ENCODE data around the gene MTA2.

The MTA2 gene

DNA sequence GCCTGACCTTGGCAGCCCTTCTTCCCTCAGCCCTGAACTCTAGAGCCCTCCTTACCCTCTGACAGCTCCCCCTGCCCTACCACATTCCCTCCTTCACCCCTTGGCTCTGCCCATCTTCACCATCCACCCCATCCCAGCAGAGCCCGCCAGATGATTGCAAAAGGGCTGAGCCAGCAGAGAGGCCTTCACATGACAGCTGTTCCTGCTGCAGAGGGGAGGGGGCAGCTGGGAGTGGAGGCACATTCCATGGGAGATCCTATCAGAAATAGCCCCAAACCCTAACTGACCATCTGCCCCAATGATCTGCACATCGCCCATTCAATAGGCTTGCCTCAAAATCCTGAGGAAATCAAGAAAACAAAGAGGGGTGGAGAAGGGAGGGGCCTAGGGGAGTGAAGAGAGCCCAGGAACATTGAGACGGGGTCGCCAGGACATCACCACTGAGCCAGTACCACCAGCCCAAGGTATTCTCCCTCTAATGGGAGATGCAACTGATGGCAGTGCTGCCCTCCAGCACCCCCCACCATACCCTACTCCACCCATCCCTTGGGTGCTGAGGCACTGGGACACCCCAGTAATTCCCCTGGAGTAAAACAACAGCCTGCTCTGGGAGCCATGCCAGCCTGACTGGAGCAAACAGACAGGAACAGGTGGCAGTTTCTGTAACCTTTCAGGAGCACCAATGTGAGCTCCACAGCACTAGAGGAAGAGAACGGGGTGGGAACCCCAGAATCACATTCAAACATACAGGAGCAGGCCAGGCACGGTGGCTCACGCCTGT lies 47.1 kb downstream of the MTA2 start (continued):
- TF ChIP-seq, protein P1, sequence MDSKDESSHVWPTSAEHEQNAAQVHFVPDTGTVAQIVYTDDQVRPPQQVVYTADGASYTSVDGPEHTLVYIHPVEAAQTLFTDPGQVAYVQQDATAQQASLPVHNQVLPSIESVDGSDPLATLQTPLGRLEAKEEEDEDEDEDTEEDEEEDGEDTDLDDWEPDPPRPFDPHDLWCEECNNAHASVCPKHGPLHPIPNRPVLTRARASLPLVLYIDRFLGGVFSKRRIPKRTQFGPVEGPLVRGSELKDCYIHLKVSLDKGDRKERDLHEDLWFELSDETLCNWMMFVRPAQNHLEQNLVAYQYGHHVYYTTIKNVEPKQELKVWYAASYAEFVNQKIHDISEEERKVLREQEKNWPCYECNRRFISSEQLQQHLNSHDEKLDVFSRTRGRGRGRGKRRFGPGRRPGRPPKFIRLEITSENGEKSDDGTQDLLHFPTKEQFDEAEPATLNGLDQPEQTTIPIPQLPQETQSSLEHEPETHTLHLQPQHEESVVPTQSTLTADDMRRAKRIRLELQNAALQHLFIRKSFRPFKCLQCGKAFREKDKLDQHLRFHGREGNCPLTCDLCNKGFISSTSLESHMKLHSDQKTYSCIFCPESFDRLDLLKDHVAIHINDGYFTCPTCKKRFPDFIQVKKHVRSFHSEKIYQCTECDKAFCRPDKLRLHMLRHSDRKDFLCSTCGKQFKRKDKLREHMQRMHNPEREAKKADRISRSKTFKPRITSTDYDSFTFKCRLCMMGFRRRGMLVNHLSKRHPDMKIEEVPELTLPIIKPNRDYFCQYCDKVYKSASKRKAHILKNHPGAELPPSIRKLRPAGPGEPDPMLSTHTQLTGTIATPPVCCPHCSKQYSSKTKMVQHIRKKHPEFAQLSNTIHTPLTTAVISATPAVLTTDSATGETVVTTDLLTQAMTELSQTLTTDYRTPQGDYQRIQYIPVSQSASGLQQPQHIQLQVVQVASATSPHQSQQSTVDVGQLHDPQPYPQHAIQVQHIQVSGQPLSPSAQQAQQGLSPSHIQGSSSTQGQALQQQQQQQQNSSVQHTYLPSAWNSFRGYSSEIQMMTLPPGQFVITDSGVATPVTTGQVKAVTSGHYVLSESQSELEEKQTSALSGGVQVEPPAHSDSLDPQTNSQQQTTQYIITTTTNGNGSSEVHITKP (tag by site-specific recombination; IDR thresholded peaks at IDR 0.05) = no peak

DNA sequence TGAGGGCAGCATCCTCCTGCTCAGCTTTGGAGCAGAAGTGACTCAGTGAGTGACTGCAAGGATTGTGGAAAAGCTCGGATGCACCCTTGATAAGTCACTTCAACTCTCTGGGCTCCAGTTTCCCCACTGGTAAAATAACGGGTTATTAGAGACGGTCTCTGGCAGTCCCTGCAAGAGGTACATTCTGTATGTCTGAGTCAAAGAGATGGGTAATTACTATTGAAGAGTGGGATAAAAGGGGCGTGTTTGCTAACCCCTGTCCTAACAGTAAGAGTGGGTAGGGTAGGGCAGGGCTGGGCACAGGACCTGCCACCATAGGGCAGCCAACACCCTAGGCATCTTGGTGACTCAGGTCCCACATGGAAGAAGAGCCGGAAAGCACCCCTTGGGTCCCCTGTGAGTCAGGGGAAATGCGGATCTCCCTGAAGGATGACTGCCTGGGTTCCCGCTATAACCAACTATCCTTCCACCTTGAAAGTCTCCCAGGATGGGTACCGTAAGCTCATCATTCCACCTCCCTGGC lies 47.8 kb downstream of the MTA2 start:
- Histone ChIP-seq H3K4me3 (ENCODE audit: low read depth, low read length) (no peak overlapping the region), H3K4me1 (ENCODE audit: control insufficient read depth, insufficient read depth, low read length) (peaks cover 6% of the 10 kb centered on the region; the same call in 1 of the 2 replicates), H3K36me3 (ENCODE audit: control insufficient read depth in 2 of 2, insufficient read depth in 1 of 2, low read length in 2 of 2) (peaks cover 7 to 26% of the 10 kb centered on the region in 2 experiments; a peak in 2 of 3 replicates), H3K9me3 (ENCODE audit: control insufficient read depth, insufficient read depth, low read depth, low read length) (no peaks in the 10 kb centered on the region), H3K27ac (ENCODE audit: extremely low read depth, low read depth, low read length) (no peak overlapping the region)
- ChIA-PET POLR2A (interaction anchor here (0.6 to 5.7 kb wide), 9 partner anchors 8 to 288 kb away, joined by 3 to 53 read pairs (median 5); partner anchors contain the start of genes AHNAK, B3GAT3, C11orf98 and CSKMT), CTCF (interaction anchor here (1.0 to 4.0 kb wide), 4 partner anchors 11 to 158 kb away, joined by 3 to 30 read pairs (median 11); no protein-coding TSS in a partner anchor)
- TF ChIP-seq SP7 (tag by site-specific recombination; IDR thresholded peaks at IDR 0.05) (peak; percentile 76; the same call in 1 of the 2 replicates), ZNF214 (tag by site-specific recombination; IDR thresholded peaks at IDR 0.05; ENCODE audit: borderline replicate concordance) (no peak), ZBTB48 (tag by site-specific recombination; IDR thresholded peaks at IDR 0.05) (peak; percentile 17)
- TF ChIP-seq, protein P2, sequence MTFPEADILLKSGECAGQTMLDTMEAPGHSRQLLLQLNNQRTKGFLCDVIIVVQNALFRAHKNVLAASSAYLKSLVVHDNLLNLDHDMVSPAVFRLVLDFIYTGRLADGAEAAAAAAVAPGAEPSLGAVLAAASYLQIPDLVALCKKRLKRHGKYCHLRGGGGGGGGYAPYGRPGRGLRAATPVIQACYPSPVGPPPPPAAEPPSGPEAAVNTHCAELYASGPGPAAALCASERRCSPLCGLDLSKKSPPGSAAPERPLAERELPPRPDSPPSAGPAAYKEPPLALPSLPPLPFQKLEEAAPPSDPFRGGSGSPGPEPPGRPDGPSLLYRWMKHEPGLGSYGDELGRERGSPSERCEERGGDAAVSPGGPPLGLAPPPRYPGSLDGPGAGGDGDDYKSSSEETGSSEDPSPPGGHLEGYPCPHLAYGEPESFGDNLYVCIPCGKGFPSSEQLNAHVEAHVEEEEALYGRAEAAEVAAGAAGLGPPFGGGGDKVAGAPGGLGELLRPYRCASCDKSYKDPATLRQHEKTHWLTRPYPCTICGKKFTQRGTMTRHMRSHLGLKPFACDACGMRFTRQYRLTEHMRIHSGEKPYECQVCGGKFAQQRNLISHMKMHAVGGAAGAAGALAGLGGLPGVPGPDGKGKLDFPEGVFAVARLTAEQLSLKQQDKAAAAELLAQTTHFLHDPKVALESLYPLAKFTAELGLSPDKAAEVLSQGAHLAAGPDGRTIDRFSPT (tag by site-specific recombination; IDR thresholded peaks at IDR 0.05) = 0 out of 2 replicates have a peak, but pooled peaks have one; percentile 15
- TF ChIP-seq, protein P3, sequence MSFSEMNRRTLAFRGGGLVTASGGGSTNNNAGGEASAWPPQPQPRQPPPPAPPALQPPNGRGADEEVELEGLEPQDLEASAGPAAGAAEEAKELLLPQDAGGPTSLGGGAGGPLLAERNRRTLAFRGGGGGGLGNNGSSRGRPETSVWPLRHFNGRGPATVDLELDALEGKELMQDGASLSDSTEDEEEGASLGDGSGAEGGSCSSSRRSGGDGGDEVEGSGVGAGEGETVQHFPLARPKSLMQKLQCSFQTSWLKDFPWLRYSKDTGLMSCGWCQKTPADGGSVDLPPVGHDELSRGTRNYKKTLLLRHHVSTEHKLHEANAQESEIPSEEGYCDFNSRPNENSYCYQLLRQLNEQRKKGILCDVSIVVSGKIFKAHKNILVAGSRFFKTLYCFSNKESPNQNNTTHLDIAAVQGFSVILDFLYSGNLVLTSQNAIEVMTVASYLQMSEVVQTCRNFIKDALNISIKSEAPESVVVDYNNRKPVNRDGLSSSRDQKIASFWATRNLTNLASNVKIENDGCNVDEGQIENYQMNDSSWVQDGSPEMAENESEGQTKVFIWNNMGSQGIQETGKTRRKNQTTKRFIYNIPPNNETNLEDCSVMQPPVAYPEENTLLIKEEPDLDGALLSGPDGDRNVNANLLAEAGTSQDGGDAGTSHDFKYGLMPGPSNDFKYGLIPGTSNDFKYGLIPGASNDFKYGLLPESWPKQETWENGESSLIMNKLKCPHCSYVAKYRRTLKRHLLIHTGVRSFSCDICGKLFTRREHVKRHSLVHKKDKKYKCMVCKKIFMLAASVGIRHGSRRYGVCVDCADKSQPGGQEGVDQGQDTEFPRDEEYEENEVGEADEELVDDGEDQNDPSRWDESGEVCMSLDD (tag by site-specific recombination; IDR thresholded peaks at IDR 0.05) = no peak
- TF ChIP-seq, protein P4, sequence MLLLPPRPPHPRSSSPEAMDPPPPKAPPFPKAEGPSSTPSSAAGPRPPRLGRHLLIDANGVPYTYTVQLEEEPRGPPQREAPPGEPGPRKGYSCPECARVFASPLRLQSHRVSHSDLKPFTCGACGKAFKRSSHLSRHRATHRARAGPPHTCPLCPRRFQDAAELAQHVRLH (tag by site-specific recombination; IDR thresholded peaks at IDR 0.05) = no peak

DNA sequence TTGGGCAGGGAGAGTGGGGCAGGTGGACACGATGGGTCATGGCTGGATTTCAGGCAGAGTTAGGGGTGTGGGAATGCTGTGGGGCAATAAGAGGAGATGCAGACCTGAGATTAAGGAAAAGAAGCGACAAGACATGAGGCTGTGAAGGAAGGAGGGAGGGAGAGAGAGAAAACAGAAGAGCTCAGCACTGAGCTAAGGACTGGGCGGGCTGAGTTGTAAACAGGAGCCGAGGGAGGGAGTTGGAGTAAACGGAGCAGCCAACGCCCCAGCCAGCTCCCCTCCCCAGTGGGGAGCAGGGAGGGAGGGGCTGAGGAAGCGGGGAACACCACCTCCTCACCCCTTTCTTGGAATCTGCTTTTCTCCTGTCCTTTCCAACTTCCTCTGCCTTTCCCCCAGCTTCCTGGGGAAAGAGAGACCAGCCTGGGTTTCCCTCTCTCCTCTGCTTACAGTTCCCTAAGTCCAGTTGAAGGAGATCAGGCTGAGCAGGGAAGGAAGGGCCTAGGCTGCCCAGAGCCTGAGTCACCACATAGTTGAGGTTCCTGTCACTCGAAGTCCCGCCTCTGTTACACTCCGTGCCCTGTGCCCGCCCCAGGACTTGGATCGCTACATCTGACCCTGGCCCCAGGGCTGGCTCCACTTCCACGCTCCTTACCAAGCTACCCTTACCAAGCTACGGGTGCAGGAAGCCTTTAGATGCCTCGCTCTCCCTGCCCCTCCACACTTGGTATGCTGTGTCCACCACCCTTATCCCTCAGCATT lies 48.4 kb downstream of the MTA2 start:
- CTCF ChIA-PET = interaction anchor here (0.6 to 4.0 kb wide), 6 partner anchors 11 to 172 kb away, joined by 3 to 30 read pairs (median 4); no protein-coding TSS in a partner anchor
- TF ChIP-seq KLF9 (tag by site-specific recombination; IDR thresholded peaks at IDR 0.05; ENCODE audit: low read depth) = 0 out of 2 replicates have a peak, but pooled peaks have one; percentile 15
- TF ChIP-seq KLF7 (tag by site-specific recombination; IDR thresholded peaks at IDR 0.05; ENCODE audit: borderline replicate concordance) = 0 out of 2 replicates have a peak, but pooled peaks have one; percentile 32
- TF ChIP-seq, protein P5, sequence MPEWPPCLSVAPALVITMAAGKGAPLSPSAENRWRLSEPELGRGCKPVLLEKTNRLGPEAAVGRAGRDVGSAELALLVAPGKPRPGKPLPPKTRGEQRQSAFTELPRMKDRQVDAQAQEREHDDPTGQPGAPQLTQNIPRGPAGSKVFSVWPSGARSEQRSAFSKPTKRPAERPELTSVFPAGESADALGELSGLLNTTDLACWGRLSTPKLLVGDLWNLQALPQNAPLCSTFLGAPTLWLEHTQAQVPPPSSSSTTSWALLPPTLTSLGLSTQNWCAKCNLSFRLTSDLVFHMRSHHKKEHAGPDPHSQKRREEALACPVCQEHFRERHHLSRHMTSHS (tag by site-specific recombination; IDR thresholded peaks at IDR 0.05) = no peak
- TF ChIP-seq ZNF510 (tag by site-specific recombination; IDR thresholded peaks at IDR 0.05; ENCODE audit: insufficient replicate concordance) = no peak
- no peak for TF ChIP-seq HOXC10 (CRISPR knock-in tag; IDR thresholded peaks at IDR 0.05)
- no peak for TF ChIP-seq ZBTB7A (tag by site-specific recombination; IDR thresholded peaks at IDR 0.05; ENCODE audit: low read depth)
- TF ChIP-seq KLF1 (tag by site-specific recombination; IDR thresholded peaks at IDR 0.05) = peak; percentile 78
- TF ChIP-seq YY2 (tag by site-specific recombination; IDR thresholded peaks at IDR 0.05) = no peak

More for the DNA sequence above, 48.4 kb downstream of the MTA2 start:
- no peak overlapping the region; the same call in 1 of the 2 replicates for H3K4me3 ChIP-seq (ENCODE audit: low read depth, low read length)
- H3K4me1 ChIP-seq (ENCODE audit: control insufficient read depth, insufficient read depth, low read length) = peaks cover 6% of the 10 kb centered on the region; the same call in 1 of the 2 replicates
- H3K27ac ChIP-seq (ENCODE audit: extremely low read depth, low read depth, low read length) = peak overlapping the region; percentile 5; the same call in 1 of the 2 replicates
- no peaks in the 10 kb centered on the region for H3K9me3 ChIP-seq (ENCODE audit: control insufficient read depth, insufficient read depth, low read depth, low read length)
- peaks cover under 1 to 20% of the 10 kb centered on the region in 2 experiments; a peak in 2 of 3 replicates for H3K36me3 ChIP-seq (ENCODE audit: control insufficient read depth in 2 of 2, insufficient read depth in 1 of 2, low read length in 2 of 2)
- POLR2A ChIA-PET = interaction anchor here (0.5 to 5.7 kb wide), 15 partner anchors 7 to 339 kb away, joined by 3 to 53 read pairs (median 4); partner anchors contain the start of genes AHNAK, B3GAT3, C11orf98 and CSKMT

Measured in HEK293 (cell line).